ENCODE results near the gene SMU1. TPM values are rescaled to one million over a fixed set of nuclear protein-coding genes. Genes with fewer than 3 reads are reported as not detected.
A peak's percentile ranks its signal among the peaks of the same experiment; 100 is the strongest.

Gene SMU1
- total RNA-seq, 1 experiment from 2014 or later = 17.2 TPM

GRCh38 chr9:33106372-33106771 lies 29.9 kb upstream of the SMU1 start:
- no peaks in the 10 kb centered on the region for H3K9me3 Mint-ChIP-seq (ENCODE audit: unreplicated experiment)
- H3K27ac Mint-ChIP-seq (ENCODE audit: low read depth, unreplicated experiment) = peak overlapping the region; percentile 82
- H3K27me3 Mint-ChIP-seq (ENCODE audit: insufficient read depth, unreplicated experiment) = no peaks in the 10 kb centered on the region
- peaks cover 46% of the 10 kb centered on the region for H3K4me1 Mint-ChIP-seq (ENCODE audit: insufficient read depth, unreplicated experiment)
- no TSS peak for BruUV-seq (replicated peaks)
- peaks cover 70% of the 10 kb centered on the region for H3K36me3 Mint-ChIP-seq (ENCODE audit: insufficient read depth, unreplicated experiment)
- ChIA-PET CTCF (interaction anchor here (0.7 kb wide), 1 partner anchor 686 kb away, joined by 3 read pairs; no protein-coding TSS in a partner anchor), POLR2A (interaction anchor here (0.6 to 1.7 kb wide), 2 partner anchors 120 to 184 kb away, joined by 3 to 4 read pairs; partner anchors contain the start of gene NFX1)
- TF ChIP-seq CTCF (IDR thresholded peaks at IDR 0.05; ENCODE audit: unreplicated experiment) = no peak
- intact Hi-C loops (cut with micrococcal nuclease) = no loop called here
- no peak overlapping the region for H3K4me3 Mint-ChIP-seq (ENCODE audit: unreplicated experiment)
- DNase-seq (ENCODE audit: unreplicated experiment) = no peak

- BruUV-seq (replicated peaks) = no TSS peak
- Mint-ChIP-seq H3K27me3 (ENCODE audit: insufficient read depth, unreplicated experiment) (no peaks in the 10 kb centered on the region), H3K27ac (ENCODE audit: low read depth, unreplicated experiment) (peak overlapping the region; percentile 82), H3K4me1 (ENCODE audit: insufficient read depth, unreplicated experiment) (peaks cover 49% of the 10 kb centered on the region), H3K36me3 (ENCODE audit: insufficient read depth, unreplicated experiment) (peaks cover 69% of the 10 kb centered on the region), H3K4me3 (ENCODE audit: unreplicated experiment) (no peak overlapping the region), H3K9me3 (ENCODE audit: unreplicated experiment) (no peaks in the 10 kb centered on the region)
- POLR2A ChIA-PET = interaction anchor here (1.0 kb wide), 1 partner anchor 60 kb away, joined by 4 read pairs; no protein-coding TSS in a partner anchor
- DNase-seq (ENCODE audit: unreplicated experiment) = no peak
- no peak for TF ChIP-seq CTCF (IDR thresholded peaks at IDR 0.05; ENCODE audit: unreplicated experiment)
- CTCF ChIA-PET = interaction anchor here (0.7 kb wide), 2 partner anchors 113 to 686 kb away, joined by 3 read pairs; no protein-coding TSS in a partner anchor
- intact Hi-C loops (cut with micrococcal nuclease) = no loop called here
Observed at GRCh38 chr9:33105959-33106358, 29.5 kb upstream of the SMU1 start.

- peak; percentile 46 for DNase-seq (ENCODE audit: unreplicated experiment)
- no peaks in the 10 kb centered on the region for H3K27me3 Mint-ChIP-seq (ENCODE audit: insufficient read depth, unreplicated experiment)
- H3K4me3 Mint-ChIP-seq (ENCODE audit: unreplicated experiment) = no peak overlapping the region
- peaks cover 67% of the 10 kb centered on the region for H3K36me3 Mint-ChIP-seq (ENCODE audit: insufficient read depth, unreplicated experiment)
- intact Hi-C loops (cut with micrococcal nuclease) = no loop called here
- no TSS peak for BruUV-seq (replicated peaks)
- no peak overlapping the region for H3K27ac Mint-ChIP-seq (ENCODE audit: low read depth, unreplicated experiment)
- CTCF ChIA-PET = interaction anchor here (0.7 kb wide), 1 partner anchor 114 kb away, joined by 3 read pairs; no protein-coding TSS in a partner anchor
- peaks cover 49% of the 10 kb centered on the region for H3K4me1 Mint-ChIP-seq (ENCODE audit: insufficient read depth, unreplicated experiment)
- POLR2A ChIA-PET = interaction anchor here (1.0 kb wide), 1 partner anchor 60 kb away, joined by 4 read pairs; no protein-coding TSS in a partner anchor
- no peaks in the 10 kb centered on the region for H3K9me3 Mint-ChIP-seq (ENCODE audit: unreplicated experiment)
- TF ChIP-seq CTCF (IDR thresholded peaks at IDR 0.05; ENCODE audit: unreplicated experiment) = no peak
Observed at GRCh38 chr9:33105504-33105903, 29.0 kb upstream of the SMU1 start.

- Mint-ChIP-seq H3K27me3 (ENCODE audit: insufficient read depth, unreplicated experiment) (no peaks in the 10 kb centered on the region), H3K4me1 (ENCODE audit: insufficient read depth, unreplicated experiment) (peaks cover 49% of the 10 kb centered on the region), H3K36me3 (ENCODE audit: insufficient read depth, unreplicated experiment) (peaks cover 56% of the 10 kb centered on the region), H3K9me3 (ENCODE audit: unreplicated experiment) (no peaks in the 10 kb centered on the region), H3K4me3 (ENCODE audit: unreplicated experiment) (no peak overlapping the region), H3K27ac (ENCODE audit: low read depth, unreplicated experiment) (peak overlapping the region; percentile 62)
- TF ChIP-seq CTCF (IDR thresholded peaks at IDR 0.05; ENCODE audit: unreplicated experiment) = no peak
- intact Hi-C loops (cut with micrococcal nuclease) = no loop called here
- ChIA-PET CTCF (interaction anchor here (0.9 kb wide), 1 partner anchor 9 kb away, joined by 3 read pairs; no protein-coding TSS in a partner anchor), POLR2A (no interaction called here)
- BruUV-seq (replicated peaks) = no TSS peak
- no peak for DNase-seq (ENCODE audit: unreplicated experiment)
Observed at GRCh38 chr9:33104401-33104800, 27.9 kb upstream of the SMU1 start.
